BJ (cell line): ENCODE results near the gene RHEB. TPM values are rescaled to one million over a fixed set of nuclear protein-coding genes. Genes with fewer than 3 reads are reported as not detected.

Source experiments
- CTCF ChIA-PET: fragments of 350-600 bp; formaldehyde crosslinking; extraction: SDS; loops from one replicate; lab custom pipeline; 2021; ENCODE audit warnings: antibody characterized with exemption, inconsistent platforms; lab: Yijun Ruan, JAX
- POLR2A ChIA-PET: fragments of 300-600 bp; sonication (Branson Sonifier 250); formaldehyde crosslinking; extraction: SDS; loops from one replicate; lab custom pipeline; 2021; ENCODE audit warnings: antibody characterized with exemption; lab: Charles Lee
- DNase-seq: peaks from one replicate; pipeline ENCODE4 v3.0.0-alpha.2; 2011; ENCODE audit warnings: low read depth
- H3K27me3 ChIP-seq: 2 replicates; pipeline ENCODE4 v1.6.0; 2011; ENCODE audit warnings: low read length; ENCODE audit not compliant: control insufficient read depth, insufficient read depth
- H3K36me3 ChIP-seq: 2 replicates; pipeline ENCODE4 v1.5.1; 2011; ENCODE audit warnings: low read length; ENCODE audit not compliant: control insufficient read depth, insufficient read depth
- H3K4me3 ChIP-seq: 2 replicates; pipeline ENCODE4 v1.5.1; 2011; ENCODE audit warnings: low read depth, mild to moderate bottlenecking, control low read depth, low read length
- polyA plus RNA-seq: library from polyadenylated mRNA; depleted of rRNA; stranded (reverse); fragments of >200 nt; gene quantifications from 2 replicates; pipeline ENCODE4 v1.2.3, GENCODE V29; 2011
- TF ChIP-seq, protein P1 (sequence below): IDR thresholded peaks from 2 replicates; pipeline ENCODE4 v1.5.1; 2011; ENCODE audit warnings: low read depth, mild to moderate bottlenecking, control low read depth, inconsistent platforms, low read length, moderate library complexity; ENCODE audit not compliant: insufficient read depth

The RHEB gene
- polyA plus RNA-seq, 1 experiment: 45.4 TPM

GRCh38 chr7:151444632-151445031, 75.1 kb downstream of the RHEB start:
- no peak overlapping the region for H3K4me3 ChIP-seq
- TF ChIP-seq, protein P1, sequence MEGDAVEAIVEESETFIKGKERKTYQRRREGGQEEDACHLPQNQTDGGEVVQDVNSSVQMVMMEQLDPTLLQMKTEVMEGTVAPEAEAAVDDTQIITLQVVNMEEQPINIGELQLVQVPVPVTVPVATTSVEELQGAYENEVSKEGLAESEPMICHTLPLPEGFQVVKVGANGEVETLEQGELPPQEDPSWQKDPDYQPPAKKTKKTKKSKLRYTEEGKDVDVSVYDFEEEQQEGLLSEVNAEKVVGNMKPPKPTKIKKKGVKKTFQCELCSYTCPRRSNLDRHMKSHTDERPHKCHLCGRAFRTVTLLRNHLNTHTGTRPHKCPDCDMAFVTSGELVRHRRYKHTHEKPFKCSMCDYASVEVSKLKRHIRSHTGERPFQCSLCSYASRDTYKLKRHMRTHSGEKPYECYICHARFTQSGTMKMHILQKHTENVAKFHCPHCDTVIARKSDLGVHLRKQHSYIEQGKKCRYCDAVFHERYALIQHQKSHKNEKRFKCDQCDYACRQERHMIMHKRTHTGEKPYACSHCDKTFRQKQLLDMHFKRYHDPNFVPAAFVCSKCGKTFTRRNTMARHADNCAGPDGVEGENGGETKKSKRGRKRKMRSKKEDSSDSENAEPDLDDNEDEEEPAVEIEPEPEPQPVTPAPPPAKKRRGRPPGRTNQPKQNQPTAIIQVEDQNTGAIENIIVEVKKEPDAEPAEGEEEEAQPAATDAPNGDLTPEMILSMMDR: no peak
- peaks cover 4% of the 10 kb centered on the region for H3K27me3 ChIP-seq
- POLR2A ChIA-PET: no interaction called here
- CTCF ChIA-PET: interaction anchor here (1.1 to 1.7 kb wide), 3 partner anchors 76 to 130 kb away, joined by 5 to 6 read pairs (median 5); no protein-coding TSS in a partner anchor
- no peak for DNase-seq
- no peaks in the 10 kb centered on the region for H3K36me3 ChIP-seq

DNA sequence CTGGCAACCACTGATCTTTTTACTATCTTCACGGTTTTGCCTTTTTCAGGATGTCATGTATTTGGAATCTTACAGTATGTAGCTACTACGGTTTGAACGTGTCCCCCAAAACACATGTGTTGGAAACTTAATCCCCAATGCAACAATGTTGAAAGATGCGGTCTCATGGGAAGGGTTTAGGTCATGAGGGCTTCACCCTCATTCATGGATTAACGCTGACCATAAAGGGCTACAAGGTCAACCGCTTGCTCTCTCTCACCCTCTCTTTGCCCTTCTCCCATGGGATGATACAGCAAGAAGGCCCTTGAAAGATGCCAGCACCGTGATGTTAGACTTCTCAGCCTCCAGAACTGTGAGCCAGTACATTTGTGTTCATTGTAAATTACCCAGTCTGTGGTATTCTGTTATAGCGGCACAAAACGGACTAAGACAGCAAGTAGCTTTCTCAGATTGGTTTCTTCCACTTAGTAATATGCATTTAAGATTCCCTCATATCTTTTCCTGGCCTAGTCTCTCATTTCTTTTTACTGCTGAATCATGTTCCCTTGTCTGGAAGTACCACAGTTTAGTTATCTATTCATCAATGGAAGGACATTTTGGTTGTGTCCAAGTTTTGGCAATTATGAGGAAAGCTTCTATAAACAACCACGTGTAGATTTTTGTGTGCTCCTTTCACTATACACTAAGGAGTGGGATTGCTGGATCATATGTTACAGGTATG, 76.8 kb downstream of the RHEB start:
- Histone ChIP-seq H3K4me3 (no peak overlapping the region), H3K27me3 (peaks cover 11% of the 10 kb centered on the region), H3K36me3 (no peaks in the 10 kb centered on the region)
- TF ChIP-seq, protein P1: no peak
- no peak for DNase-seq
- ChIA-PET POLR2A (interaction anchor here (0.6 kb wide), 1 partner anchor 124 kb away, joined by 3 read pairs; no protein-coding TSS in a partner anchor), CTCF (interaction anchor here (0.6 to 2.2 kb wide), 8 partner anchors 13 to 355 kb away, joined by 3 to 9 read pairs (median 4); no protein-coding TSS in a partner anchor)

DNA sequence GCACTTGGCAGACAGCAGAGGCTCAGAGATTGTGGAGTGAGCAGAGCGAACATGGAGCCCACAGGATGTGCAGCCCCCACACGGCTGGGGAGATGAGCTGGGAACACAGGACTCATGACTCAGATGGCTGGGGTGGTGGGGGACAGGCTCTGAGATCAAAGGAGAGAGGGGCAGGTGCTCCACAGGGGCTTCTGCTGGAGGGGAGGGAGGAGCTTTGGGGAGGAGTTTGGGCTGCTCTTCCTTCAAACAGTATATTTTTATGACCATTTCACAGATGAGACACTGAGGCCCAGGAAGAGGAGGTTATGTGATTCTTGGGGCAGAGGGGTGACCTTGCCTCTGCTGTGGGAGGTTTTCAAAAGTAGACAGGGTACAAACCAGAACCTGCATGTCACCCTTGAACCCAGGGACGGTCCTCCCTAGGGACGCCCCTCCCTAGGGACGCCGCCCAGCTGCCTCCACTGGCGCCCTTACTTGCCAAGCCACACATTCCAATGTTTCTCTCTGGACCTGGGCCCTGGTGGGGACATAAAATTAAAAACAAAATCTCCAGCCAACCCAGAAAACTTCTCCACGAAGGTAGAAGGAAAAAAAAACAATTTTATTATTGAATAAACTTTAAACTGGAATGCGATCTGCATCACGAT, 78.8 kb downstream of the RHEB start:
- TF ChIP-seq, protein P1: no peak
- ChIA-PET CTCF (interaction anchor here (0.8 to 2.2 kb wide), 5 partner anchors 8 to 341 kb away, joined by 3 to 9 read pairs (median 5); no protein-coding TSS in a partner anchor), POLR2A (no interaction called here)
- DNase-seq: no peak
- H3K36me3 ChIP-seq: no peaks in the 10 kb centered on the region
- peaks cover 11% of the 10 kb centered on the region for H3K27me3 ChIP-seq
- H3K4me3 ChIP-seq: no peak overlapping the region

DNA sequence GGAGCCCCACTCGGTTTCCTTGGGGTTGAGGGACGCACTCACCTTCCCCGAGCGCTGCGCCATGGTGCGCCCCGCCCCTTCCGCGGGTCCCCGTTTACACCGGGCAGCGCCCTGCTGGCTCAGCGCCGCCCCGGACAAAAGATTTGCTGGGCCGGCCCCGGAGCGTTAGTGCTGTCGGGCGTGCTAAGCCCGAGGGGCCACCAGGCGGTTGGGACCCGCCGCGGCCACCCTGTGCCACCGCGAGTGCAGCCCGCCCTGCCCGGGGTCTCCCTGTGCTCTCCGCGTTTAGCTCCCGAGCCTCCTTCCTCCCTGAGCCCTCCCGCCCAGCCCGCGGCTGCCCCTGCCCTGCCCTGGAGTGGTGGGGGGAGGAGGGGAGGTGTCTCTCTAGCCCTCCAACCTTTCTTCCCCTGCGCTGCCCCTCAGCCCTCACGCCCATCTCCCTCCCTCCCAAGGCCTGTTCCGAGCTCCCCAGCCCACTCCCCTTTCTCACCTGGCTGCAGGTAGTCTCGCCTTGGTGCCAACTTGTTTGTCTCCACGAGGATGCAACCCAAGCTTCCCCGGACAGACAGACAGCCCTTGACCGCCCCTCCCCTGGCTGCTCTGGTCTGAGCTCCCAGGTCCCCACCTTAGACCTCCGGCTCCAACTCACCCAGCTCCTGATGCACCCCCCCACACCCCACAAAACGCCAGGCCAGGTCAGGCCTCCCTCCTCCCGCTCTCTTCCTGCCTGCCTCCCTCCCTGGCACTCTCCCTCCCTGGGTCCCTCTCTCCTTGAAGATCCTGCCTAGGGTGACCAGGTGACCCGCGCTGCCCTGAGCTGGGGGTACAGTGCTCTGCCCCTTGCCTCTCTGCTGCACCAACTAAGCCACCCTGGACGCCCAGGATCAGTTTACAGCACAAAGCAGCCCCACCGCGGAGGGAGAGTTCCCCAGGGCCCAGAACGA, 79.6 kb downstream of the RHEB start, which contains the start of gene CRYGN:
Gene CRYGN (minus strand): TSS at position 287 of the 944 bp plus-strand sequence. CDS start 224 bp downstream, at position 63.
- H3K36me3 ChIP-seq: no peaks in the 10 kb centered on the region
- CTCF ChIA-PET: interaction anchor here (0.8 to 2.0 kb wide), 3 partner anchors 9 to 342 kb away, joined by 3 to 9 read pairs (median 5); no protein-coding TSS in a partner anchor
- H3K4me3 ChIP-seq: no peak within 1 kb of the TSS
- DNase-seq: no peak
- POLR2A ChIA-PET: no interaction called here
- TF ChIP-seq, protein P1: no peak
- H3K27me3 ChIP-seq: peaks cover 11% of the 10 kb centered on the region
